NCI-H1048 (cell line): ENCODE data around the gene ZNF581.

ENCODE experiments used
- DNase-seq: peaks from one replicate; lab custom pipeline; 2025; lab: John Stamatoyannopoulos, UW

The ZNF581 gene

DNA sequence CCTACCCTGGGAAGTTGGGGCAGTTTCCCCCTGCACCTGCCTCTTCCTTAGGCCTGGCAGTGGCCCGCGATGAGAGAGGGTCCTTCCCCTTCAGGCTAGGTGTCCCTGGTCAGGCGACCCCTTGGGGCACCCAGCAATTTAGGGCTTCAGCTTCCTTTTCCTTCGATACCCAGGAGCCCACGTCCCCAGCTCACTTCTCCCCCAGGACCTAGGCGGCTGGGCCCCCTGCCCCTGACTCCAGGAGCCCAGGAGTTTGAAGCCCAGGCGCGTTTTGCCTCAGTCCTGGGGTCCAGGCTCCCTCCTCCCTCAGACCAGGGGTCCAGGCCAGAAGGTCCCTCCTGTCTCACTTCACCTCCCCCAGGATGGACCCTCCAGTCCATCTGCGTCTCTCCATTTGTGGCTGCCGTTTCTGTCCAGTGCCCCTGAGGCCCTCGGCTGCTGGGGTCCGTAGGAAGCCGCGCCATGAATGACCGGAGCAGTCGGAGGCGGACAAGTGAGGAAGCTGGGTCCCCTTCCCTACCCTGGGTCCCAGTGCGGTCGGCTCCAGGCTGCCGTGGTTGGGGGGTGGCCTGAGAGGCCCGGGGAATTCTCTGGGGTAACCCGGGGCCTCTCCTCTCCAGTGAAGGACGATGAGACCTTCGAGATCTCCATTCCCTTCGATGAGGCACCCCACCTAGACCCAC lies 5.3 kb downstream of the ZNF581 start:
- no peak for DNase-seq

DNA sequence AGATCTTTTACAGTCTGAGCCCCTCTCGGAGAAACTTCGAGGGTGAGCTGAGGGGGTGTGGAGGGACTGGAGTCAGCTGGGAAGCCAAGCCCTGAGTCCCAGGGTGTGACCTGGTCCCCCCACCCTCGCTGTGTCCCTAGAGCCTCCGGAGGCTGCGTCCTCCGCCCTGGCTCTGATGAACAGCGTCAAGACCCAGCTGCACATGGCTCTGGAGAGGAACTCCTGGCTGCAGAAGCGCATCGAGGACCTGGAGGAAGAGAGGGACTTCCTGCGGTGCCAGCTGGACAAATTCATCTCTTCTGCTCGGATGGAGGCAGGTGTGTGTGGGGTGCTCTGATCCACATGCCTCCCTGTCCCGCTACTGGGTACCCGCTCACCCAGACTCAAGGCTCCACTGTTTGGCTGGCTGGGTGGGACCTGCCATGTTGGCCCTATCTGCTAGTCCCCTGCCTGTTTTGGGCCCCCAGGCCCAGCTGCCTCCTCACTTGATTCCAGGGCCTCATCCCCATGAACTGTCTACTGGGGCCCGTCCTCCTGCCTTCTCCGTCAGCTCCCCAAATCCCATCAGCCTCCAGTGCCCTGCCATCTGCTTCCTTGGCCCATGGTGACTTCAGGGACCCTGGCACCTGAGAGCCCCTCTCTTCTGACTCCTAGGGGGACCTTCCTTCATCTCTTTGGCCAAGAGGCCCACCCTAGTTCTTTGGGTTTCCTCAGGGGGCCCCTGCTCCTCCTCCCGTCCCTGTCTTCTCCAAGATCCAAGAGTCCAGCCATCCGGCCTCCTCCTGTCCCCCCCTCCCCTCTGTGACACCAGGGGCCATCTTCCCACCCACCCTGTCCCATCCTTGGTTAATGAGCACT lies 6.0 kb downstream of the ZNF581 start:
- DNase-seq = no peak

DNA sequence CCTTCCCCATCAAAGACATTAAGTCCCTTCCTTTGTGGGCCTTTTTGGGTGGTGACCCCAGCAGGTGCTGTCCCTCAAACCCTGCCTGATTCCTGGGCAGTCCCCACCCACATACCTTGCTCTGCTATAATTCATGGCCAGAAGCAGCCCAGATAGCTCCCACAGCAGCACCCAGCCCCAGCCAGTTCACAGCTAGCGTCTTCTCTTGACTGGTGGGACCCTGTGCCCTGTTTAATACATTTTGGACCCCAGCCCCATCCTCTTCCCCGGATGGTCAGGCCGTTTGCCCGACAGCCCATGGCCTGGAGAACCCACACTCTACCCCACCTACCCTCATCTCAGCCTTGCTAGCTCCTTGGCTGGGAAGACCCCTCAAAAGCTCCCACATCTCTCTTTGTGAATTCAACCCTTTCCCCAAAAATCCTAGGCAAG lies 6.7 kb downstream of the ZNF581 start:
- DNase-seq = no peak

DNA sequence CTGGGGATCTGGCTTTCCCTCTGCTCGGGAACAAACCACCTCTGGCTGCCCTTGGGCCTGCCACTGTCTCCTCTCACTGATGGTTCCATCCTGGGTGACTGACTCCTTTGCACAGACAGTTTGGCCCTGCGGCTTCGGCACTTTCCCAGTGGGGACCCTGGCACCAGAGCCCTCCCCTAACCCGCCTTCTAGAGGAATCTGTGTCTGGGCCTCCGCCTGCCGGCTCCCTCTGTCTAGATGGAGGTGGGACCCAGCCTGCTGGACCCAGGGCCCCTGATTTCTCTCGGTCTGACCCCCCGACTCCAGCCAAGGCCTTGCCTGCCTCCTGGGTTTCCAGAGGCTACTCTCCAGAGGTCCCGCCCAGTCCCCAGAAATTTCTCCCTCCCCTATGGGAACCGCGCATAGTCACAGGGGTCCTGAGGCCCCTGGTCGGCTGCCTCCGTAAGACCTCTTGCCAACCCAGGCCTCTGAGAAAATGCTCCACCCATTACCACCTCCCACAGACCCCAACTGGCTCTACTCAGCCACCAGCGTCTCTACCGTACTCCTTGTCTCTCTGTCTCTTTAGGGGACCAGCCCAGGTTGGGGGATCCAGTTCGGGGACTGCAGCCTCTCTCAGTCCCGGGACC lies 7.3 kb downstream of the ZNF581 start:
- DNase-seq = no peak

DNA sequence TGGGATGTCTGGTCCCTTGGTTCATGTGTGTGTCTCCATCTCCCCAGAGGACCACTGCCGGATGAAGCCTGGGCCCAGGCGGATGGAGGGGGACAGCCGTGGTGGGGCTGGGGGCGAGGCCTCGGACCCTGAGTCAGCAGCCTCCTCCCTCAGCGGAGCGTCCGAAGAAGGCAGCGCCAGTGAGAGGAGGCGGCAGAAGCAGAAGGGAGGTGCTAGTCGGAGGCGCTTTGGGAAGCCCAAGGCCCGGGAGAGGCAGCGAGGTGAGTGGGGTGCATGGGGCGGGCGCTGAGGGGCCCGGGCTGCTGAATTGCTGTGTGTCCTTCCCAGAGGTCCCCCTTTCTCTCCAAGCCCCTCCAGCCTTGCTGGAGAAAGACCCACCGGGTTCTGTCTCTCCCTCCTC lies 7.8 kb downstream of the ZNF581 start:
- DNase-seq = no peak

DNA sequence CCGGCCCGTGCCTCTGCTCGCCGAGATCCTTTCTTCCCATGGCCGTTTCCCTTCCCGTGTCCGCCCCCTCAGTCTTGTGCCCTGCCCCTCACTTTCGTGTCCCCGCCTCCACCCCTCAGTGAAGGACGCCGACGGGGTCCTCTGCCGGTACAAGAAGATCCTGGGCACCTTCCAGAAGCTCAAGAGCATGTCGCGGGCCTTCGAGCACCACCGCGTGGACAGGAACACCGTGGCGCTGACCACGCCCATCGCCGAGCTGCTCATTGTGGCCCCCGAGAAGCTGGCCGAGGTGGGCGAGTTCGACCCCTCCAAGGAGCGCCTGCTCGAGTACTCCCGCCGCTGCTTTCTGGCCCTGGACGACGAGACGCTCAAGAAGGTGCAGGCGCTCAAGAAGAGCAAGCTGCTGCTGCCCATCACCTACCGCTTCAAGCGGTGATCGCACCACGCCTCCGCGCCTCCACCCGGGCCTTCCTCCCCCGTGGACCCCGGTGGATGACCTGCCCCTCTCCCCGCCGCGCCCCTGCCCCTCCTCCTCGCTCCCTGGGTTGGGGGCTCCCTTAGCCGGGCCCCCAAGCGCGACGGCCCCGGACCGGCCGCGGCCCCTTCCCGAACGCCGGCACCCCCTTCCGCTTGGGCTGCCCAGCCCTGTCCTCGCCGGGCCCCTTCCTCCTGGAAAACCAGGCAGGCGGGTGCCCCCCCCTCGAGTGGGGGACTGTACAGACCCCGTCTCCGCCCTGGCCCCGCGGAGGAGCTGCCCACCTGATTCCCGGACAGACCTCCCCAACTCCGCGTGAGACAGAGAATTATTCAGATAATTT lies 9.1 kb downstream of the ZNF581 start:
- no peak for DNase-seq

DNA sequence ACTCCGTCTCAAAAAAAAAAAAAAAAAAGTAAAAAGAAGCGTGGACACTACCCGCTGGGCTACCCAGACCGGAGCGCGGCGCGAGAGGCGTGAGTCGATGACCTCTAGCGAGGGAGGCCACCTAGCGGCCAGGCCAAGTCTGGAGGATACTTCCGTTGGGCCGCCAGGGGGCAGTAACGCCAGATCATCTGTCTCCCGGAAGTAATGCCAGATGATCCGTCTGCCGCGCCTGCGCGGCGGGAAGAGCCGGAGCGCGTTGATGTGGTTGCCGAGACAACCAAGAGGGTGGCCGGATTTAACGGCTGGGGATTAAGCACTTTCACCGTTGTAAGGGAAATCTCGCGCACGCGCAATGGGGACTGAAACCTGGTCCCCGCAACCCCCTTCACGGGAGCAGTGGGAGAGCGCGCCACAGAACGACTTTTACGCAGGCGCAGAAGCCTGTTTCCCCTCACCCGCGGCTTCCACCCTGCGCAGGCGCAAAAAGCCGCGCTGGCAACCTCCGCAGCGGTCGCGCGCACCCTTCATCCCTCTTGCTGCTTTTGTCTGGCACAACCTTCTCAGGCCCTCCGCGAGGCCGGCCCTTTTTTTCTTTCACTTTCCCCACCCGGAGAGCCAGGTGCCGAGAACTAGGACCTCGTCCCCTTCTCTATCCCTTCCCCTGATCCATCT lies 10.3 kb downstream of the ZNF581 start:
- peak; percentile 96 for DNase-seq

DNA sequence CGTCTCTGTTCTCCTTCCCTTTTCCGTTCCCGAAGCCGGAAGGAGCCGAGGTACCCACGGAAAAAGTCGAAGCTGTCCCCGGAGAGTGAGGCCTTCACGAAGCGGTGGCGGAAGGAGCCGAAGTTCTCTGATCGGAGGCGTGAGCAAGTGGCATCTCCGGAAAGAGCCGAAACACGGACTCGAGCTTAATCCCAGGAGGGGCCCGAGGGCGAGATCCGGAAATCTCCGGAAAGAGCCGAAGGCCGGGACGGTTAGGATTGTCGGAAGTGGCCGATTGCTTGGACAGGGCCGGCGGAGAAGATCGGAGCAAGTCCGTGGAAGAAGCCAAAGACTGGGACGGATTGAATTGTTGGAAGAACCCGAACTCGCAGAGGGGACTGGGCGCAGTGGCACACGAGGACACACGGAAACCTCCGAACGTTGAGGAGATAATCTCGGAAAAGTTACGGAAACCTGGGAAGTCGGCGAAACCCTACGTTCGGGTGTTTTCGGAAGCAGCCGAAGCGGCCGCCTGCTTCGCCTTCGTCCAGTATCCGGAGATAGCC lies 10.9 kb downstream of the ZNF581 start:
- peak; percentile 98 for DNase-seq

DNA sequence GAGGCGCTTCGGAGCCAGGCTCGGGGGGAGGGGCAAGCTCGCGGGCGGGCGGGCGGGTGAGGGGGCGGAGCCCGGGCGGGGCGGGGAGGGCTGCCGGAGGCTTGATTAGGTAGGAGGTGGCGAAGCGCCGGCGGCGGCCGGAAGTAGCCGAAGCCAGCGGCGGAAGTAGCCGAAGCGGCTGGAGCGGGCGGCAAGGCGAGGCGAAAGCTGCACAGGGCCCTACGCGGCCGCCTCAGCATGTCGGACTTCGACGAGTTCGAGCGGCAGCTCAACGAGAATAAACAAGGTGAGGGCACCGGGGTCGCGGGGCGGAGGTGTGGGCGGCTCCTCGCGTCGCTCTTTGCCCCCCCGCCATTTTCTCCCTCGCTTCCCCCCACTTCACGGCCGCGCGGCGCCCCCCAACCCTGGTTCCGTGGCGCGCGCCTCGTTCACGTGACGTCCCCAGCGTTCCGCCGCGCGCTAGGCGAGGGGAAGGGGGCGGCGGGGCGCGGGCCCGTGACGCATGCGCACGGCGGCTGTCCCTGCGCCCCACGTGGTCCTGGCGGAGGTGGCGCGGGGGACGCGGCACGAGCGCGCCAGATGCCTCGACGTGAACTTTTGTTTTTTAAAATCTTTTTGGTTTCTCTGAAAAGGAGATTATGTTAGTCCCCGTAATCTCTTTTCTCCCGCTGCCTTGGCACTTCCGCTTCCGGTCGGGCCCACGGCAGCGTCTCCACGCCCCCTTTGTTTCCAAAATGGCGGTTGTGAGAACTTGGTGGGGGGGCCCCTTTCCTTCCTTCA lies 11.6 kb downstream of the ZNF581 start, which contains the start of gene U2AF2:
TSS of gene U2AF2 (plus strand) at position 168 of the 780 bp plus-strand sequence. CDS start at position 238, 70 bp downstream.
- peak; percentile 84 for DNase-seq

DNA sequence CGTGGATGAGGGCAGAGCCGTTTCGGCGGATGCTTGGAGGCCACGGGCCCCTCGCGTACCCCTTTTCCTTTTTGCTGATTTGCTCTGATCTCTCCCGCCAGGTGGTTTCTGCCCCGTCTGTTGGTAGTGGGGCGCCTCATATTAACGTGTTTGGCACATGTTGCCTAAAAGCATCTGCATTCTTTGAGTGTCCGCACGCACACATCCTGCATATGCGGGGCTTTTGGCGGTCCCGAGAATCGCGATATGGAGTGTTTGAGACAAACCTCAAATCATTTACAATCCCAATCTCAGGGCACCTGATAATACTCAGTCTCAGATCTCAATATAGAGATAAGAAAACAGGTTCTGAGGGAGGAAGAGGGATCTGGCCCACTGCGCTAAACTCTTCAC lies 12.2 kb downstream of the ZNF581 start:
- DNase-seq = no peak

DNA sequence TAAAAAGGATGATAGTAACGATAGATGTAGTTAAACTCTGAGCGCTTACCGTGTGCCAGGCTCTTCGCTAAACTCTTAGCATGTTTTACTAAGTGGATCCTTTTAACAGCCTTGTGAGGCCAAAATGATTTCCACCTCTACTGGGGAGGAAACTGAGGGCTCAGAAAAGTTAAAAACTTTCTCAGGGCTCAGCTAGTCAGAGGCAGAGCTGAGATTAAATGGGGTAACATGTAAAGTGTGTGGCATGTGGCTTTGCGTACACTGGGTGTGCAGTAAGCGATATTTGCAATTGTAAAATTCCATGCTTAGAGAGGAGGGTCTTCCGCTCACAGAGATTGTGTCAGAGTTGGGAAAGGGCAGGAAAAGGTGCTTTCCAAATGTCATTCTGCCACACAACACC lies 13.1 kb downstream of the ZNF581 start:
- no peak for DNase-seq

DNA sequence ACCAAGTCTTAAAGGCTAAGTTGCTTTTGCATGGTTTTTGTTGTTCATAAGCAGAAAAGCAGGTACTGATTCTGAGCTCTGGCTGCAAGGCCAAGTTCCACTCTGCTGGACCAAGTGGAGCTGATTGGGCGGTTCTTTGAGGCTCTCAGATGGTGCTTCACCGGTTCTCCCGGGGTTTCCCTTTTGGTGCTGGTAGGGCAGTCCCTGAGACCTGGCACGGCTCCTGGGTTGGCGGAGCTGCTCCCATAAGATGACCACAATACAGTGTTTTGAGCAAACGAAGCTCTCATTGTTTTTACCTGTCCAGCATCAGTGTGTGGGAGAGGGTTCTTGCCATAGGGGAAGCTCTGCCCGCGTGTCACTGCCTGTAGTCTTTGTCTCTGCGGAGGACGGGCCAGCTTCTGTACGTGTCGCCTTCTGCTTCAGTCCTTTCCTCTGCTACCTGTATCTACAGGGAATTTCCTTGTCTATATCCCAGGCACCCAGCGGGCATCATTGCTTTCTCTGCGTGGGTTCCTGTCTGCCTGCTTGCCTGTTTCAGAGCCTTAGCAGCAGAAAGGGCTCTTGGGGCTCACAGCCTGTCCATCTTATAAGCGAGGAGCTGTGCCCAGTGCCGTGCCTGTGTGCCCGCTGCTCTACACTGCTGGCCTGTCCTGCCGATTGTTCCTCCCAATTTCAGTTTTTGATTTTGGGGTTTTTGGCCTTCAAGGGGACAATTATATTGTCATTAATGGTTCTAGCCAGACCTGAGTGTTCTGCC lies 13.7 kb downstream of the ZNF581 start:
- no peak for DNase-seq

DNA sequence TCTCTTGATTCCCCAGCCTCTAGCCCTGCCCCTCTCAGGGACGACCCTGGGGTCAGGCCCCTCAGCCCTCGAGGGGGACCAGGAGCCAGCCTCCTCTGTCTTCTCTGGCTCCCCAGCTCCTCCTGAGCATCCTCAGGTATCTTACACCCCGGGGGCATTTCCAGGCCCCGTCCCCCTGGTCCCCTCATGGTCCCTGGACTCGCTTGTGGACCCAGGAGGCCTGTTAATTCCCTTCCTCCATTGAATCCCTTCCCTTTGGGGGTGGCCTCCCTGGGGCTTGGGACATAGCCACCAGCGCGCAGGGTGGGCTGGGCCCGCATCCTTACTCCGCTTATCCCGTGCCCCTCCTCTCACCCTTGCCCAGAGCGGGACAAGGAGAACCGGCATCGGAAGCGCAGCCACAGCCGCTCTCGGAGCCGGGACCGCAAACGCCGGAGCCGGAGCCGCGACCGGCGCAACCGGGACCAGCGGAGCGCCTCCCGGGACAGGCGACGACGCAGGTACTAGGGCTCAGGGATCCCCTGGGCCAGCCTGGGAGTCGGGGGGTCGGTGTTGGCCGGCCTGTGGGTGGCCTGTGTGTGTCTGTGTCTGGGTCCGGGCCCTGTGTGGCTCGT lies 15.5 kb downstream of the ZNF581 start:
- DNase-seq = no peak

DNA sequence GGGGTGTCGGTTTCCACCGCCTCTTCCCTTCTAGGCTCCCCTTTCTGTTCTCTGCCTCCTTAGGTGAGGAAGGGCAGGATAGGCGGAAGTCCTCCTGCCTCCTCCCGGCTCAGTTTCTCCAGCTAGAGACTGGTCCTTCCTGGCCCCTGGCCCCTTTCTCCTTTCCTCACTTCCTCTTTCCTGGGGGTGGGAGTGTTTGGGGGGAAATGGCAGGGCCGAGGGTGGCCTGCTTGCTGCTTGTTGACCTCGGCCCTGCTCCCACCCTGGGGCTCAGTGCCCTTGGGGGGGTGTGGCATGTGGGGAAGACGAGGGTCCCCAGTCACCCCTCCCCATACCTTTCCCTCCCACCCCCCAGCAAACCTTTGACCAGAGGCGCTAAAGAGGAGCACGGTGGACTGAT lies 16.4 kb downstream of the ZNF581 start:
- DNase-seq = no peak

DNA sequence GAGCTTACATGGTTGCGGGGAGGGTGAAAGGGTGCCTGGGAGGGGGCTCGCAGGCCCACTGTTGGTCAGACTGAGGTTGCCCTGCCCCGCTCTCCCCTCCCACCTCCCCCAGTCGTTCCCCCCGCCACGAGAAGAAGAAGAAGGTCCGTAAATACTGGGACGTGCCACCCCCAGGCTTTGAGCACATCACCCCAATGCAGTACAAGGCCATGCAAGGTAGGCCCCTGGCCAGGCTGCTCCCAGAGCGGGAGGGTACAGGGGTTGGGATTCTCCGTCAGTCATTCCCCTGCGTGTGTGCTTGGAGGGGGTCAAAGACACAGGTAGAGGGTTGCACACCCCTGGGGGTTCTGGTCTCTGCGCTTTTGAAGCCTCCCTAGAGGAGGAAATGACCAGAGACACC lies 17.0 kb downstream of the ZNF581 start:
- no peak for DNase-seq

DNA sequence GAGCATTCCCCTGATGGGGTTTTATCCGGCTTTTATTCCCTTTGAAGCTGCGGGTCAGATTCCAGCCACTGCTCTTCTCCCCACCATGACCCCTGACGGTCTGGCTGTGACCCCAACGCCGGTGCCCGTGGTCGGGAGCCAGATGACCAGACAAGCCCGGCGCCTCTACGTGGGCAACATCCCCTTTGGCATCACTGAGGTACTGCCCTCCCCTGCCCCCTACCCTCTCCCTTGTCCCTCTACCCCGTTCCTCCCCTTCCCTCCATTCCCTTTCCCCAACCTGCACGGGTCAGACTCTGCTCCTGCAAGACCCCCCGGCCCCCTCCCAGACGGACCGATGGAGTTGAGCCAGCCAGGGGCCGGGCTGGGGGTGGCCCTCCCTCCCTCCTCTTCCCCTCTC lies 17.5 kb downstream of the ZNF581 start:
- no peak for DNase-seq

DNA sequence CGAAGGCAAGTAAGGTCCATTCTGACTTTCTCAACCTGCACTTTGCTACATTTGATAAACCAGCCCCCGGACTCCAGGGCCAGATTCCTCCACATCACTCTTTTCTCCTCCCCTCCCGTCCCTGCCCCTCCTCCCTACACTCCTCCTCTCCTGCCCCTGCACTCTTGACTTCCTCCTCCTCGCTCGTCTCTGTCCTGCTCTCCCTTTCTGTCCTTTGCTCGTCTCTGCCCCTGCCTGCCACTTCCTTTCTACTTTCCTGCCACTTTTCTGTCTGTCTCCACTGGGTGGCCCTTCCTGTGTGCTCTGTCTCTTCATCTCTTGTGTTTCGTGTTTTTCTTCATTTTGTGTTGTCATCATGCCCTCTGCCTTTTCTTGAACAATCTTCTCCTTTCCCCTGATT lies 18.4 kb downstream of the ZNF581 start:
- DNase-seq = no peak

DNA sequence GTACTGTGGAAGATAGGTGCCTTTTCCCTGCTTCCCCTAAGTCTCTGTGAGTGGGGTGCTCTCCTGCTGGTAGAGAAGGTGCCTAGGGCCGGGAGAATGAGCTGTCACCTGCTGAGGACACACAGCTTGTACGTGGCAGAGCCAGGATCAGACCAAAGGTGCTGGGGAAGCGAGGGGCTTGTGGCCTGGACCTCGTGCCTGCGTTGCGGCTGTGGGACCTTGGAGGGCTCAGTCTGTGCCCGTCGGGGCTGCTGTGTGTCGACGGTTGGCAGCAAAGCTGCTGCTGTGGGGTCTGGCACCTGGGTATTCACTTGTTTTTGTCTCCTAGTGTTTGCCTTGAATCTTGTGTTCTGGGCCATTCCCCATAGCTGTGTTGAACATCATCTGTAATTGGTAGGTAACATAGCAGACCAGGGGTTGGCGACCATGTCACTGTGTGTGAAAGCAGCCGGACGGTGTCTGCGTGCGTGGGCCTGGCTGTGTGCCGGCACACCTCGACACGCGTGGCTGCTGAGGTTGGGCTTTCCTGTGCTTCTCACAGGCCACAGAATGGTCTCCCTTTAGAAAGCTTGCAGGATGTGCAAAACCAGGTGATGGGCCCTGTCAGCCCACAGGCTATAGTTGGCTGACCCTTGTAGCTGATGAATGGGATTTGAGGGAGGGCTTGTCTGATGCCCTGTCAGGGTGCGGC lies 20.5 kb downstream of the ZNF581 start:
- no peak for DNase-seq
